HEK293T (cell line): ENCODE results near the gene MTNR1B.

Experiments used
- CTCF ChIA-PET: fragments of 350-600 bp; formaldehyde crosslinking; extraction: SDS; loops from one replicate; lab custom pipeline; 2021; ENCODE audit warnings: antibody characterized with exemption, inconsistent platforms; lab: Yijun Ruan, JAX
- POLR2A ChIA-PET: fragments of 350-600 bp; formaldehyde crosslinking; extraction: SDS; loops from one replicate; lab custom pipeline; 2020; ENCODE audit warnings: antibody characterized with exemption, inconsistent platforms; lab: Yijun Ruan, JAX
- DNase-seq: peaks from one replicate; pipeline ENCODE4 v3.0.0; 2012; ENCODE audit warnings: mixed read lengths; ENCODE audit errors: extremely low spot score
- ARNT ChIP-seq: fragments of 450-650 bp; IDR thresholded peaks from 2 replicates; pipeline ENCODE4 v1.6.1; 2017; ENCODE audit warnings: mild to moderate bottlenecking
- BHLHE40 ChIP-seq: fragments of 450-650 bp; IDR thresholded peaks from 2 replicates; pipeline ENCODE4 v1.6.1; 2016; ENCODE audit warnings: mild to moderate bottlenecking, moderate library complexity, borderline replicate concordance
- CTBP1 ChIP-seq: fragments of 450-650 bp; IDR thresholded peaks from 2 replicates; pipeline ENCODE4 v1.6.1; 2016; ENCODE audit warnings: borderline replicate concordance
- ELF4 ChIP-seq: fragments of 450-650 bp; IDR thresholded peaks from 2 replicates; pipeline ENCODE4 v1.6.1; 2017; ENCODE audit warnings: antibody characterized with exemption
- FOXA1 ChIP-seq: fragments of 450-650 bp; IDR thresholded peaks from 2 replicates; pipeline ENCODE4 v1.6.1; 2016; ENCODE audit warnings: mild to moderate bottlenecking
- FOXK2 ChIP-seq: fragments of 450-650 bp; IDR thresholded peaks from 2 replicates; pipeline ENCODE4 v1.6.1; 2016; ENCODE audit warnings: mild to moderate bottlenecking
- FOXM1 ChIP-seq: fragments of 450-650 bp; IDR thresholded peaks from 2 replicates; pipeline ENCODE4 v1.6.1; 2017; ENCODE audit warnings: mild to moderate bottlenecking, borderline replicate concordance
- HDGF ChIP-seq: fragments of 450-650 bp; IDR thresholded peaks from 2 replicates; pipeline ENCODE4 v1.6.1; 2017; ENCODE audit warnings: antibody characterized with exemption, borderline replicate concordance
- L3MBTL2 ChIP-seq: fragments of 450-650 bp; conservative IDR thresholded peaks from 2 replicates; pipeline ENCODE4 v1.6.1; 2016; ENCODE audit warnings: mild to moderate bottlenecking
- LEF1 ChIP-seq: fragments of 450-650 bp; IDR thresholded peaks from 2 replicates; pipeline ENCODE4 v1.6.1; 2017; ENCODE audit warnings: mild to moderate bottlenecking, borderline replicate concordance
- NFRKB ChIP-seq: fragments of 450-650 bp; IDR thresholded peaks from 2 replicates; pipeline ENCODE4 v1.6.1; 2016; ENCODE audit warnings: mild to moderate bottlenecking, moderate library complexity
- SP1 ChIP-seq: fragments of 450-650 bp; IDR thresholded peaks from 2 replicates; pipeline ENCODE4 v1.6.1; 2017
- SUZ12 ChIP-seq: fragments of 450-650 bp; IDR thresholded peaks from 2 replicates; pipeline ENCODE4 v1.6.1; 2016; ENCODE audit warnings: mild to moderate bottlenecking
- TARDBP ChIP-seq: fragments of 450-650 bp; IDR thresholded peaks from 2 replicates; pipeline ENCODE4 v1.6.1; 2016
- ZNF384 ChIP-seq: fragments of 450-650 bp; IDR thresholded peaks from 2 replicates; pipeline ENCODE4 v1.6.1; 2016
- TF ChIP-seq, protein P1 (sequence below): fragments of 450-650 bp; IDR thresholded peaks from 2 replicates; pipeline ENCODE4 v1.6.1; 2016

MTNR1B gene

DNA sequence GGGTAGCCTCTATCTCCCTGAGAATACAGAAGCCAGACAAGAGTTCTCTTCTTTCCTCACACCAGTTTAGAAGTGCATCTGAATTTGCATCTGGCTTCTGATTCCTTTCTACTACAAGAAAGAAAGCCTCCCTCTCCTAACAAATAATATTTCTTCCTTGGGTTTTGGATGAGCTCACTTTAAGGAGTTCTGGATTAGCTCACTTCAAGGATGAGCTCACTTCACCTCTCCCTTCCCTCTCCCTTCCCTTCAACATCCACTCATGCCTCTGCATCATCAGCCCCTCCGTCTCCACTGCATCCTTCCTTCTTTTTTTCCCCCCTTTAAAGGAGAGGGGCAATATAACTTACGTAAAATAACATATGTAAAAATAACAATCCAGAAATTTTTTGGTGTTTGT lies 1.6 kb upstream of the MTNR1B start:
- CTCF ChIA-PET: no interaction called here

DNA sequence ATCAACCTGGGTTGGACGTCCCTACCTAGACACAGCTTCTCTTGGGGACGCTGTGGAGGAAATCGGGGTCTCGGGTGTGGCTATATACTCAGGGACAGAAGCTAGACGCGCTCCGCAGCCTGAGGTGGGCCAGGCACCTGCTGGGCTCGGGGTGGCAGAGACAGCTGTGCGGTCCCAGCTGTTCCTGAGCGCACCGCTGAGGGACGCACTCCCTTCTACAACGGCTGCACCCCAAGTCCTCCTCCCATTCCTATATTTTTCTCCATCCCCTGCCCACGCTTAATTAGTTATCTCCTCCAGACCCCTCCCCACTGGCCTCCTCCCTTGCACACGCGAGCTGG lies 188 bp upstream of the MTNR1B start:
- no peak for DNase-seq
- CTCF ChIA-PET: no interaction called here
- POLR2A ChIA-PET: no interaction called here
- no peak for TF ChIP-seq ZNF384
- no peak for TF ChIP-seq CTBP1
- TF ChIP-seq SP1: no peak
- no peak for TF ChIP-seq NFRKB
- no peak for TF ChIP-seq TARDBP
- no peak for TF ChIP-seq BHLHE40

More for the DNA sequence above, 1.6 kb upstream of the MTNR1B start:
- no peak for TF ChIP-seq ELF4
- no peak for TF ChIP-seq ZNF384
- TF ChIP-seq LEF1: no peak
- no peak for TF ChIP-seq FOXK2
- no peak for TF ChIP-seq CTBP1
- TF ChIP-seq, protein P1, sequence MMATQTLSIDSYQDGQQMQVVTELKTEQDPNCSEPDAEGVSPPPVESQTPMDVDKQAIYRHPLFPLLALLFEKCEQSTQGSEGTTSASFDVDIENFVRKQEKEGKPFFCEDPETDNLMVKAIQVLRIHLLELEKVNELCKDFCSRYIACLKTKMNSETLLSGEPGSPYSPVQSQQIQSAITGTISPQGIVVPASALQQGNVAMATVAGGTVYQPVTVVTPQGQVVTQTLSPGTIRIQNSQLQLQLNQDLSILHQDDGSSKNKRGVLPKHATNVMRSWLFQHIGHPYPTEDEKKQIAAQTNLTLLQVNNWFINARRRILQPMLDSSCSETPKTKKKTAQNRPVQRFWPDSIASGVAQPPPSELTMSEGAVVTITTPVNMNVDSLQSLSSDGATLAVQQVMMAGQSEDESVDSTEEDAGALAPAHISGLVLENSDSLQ: no peak
- TF ChIP-seq L3MBTL2: no peak
- TF ChIP-seq FOXA1: no peak
- no peak for TF ChIP-seq SP1
- TF ChIP-seq SUZ12: no peak
- TF ChIP-seq HDGF: no peak
- TF ChIP-seq TARDBP: no peak
- TF ChIP-seq ARNT: no peak
- no peak for TF ChIP-seq NFRKB
- TF ChIP-seq FOXM1: no peak
- TF ChIP-seq BHLHE40: no peak
- DNase-seq: no peak
- POLR2A ChIA-PET: no interaction called here

DNA sequence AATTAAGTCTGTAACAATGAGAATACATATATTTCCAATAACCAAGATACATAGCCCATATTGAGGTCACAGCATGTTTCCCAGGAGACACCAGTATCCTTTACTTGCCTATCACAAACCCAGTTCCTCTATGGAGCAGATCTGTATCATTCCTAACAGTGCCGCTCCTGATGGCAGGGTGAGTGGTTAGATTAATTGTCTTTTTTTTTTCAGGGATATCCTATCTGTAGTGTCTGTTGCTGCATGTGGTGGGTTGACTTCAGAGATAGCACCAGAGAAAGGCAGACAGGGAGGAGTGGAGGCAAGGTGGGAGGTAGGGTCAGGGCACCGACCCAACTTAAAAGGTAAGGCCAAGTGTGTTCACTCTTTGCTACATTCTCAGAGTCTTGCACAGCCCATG lies 2.8 kb downstream of the MTNR1B start:
- DNase-seq: no peak
- TF ChIP-seq BHLHE40 (no peak), ELF4 (no peak), ARNT (no peak), NFRKB (no peak), TARDBP (no peak), L3MBTL2 (no peak), SUZ12 (no peak)
- TF ChIP-seq, protein P1: no peak
- ChIA-PET POLR2A (no interaction called here), CTCF (no interaction called here)

DNA sequence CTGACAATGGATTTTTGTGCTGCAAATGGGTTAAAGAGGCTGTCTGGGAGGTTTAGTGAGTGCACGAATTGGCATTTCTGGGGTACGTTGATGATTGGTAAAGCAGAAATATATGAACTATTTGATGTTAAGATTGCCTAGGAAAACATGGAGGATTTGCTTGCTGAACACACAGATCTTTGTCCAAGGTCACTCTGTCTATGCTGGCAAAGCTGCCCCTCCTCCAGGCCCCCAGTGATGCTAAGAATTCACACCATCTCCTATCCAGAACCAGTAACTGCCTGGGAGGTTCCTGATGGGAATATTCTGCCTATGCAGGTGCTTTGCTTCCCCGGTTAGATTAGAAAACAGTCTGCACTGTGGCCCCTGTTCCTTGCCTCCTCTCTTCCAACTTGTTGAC lies 5.8 kb downstream of the MTNR1B start:
- ChIA-PET POLR2A (no interaction called here), CTCF (no interaction called here)
- no peak for DNase-seq
- TF ChIP-seq ELF4 (no peak), CTBP1 (no peak), BHLHE40 (no peak), FOXA1 (no peak), FOXM1 (no peak), NFRKB (no peak), TARDBP (no peak), FOXK2 (no peak), L3MBTL2 (no peak)
- TF ChIP-seq, protein P1: no peak

DNA sequence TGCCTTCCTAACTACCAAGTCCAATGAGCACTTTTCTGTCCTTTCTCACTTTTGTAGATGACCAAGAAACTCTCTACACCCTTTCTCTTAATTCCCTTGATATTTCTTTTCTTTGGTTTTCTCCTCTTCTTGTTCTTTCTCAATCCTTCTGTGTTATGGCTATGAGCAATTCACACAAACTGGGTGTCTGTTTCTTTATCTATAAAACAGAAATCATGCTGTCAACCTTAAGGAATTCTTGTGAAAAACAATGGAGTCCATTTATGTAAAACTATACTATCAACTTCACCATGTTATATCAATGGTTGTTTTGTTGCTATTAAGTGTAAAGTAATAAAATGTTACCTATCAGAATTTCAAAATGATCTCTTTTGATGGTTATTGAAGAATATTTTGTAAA lies 7.2 kb downstream of the MTNR1B start:
- no peak for DNase-seq
- ChIA-PET CTCF (no interaction called here), POLR2A (no interaction called here)
- TF ChIP-seq, protein P1: no peak
- TF ChIP-seq ARNT (no peak), FOXK2 (no peak), FOXA1 (no peak), ZNF384 (no peak)

DNA sequence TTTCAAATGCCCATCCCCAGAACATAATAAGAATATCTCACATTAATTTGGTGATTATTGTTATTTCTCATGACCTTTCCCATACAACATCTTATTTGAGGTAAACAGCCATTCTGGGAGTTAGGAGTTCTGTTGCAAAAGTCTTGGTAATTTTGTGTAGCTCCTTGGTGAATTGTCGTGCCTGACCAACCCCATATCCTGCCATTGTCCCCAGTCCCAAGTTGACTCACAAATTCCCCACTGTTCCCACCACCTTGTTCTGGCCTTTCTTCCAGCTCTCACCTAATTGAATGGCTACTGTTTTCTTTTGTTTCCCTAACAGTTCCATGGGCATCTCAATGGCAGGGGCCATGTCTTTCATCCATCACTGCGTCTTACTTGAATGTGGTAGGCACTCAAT lies 8.0 kb downstream of the MTNR1B start:
- TF ChIP-seq SP1 (no peak), FOXA1 (no peak), TARDBP (no peak), BHLHE40 (no peak), ELF4 (no peak), HDGF (no peak), SUZ12 (no peak), L3MBTL2 (no peak), NFRKB (no peak), FOXK2 (no peak), ARNT (no peak), FOXM1 (no peak), LEF1 (no peak)
- TF ChIP-seq, protein P1: no peak
- CTCF ChIA-PET: no interaction called here
- DNase-seq: no peak
- POLR2A ChIA-PET: no interaction called here
